HG03139 (cell line): ENCODE measurements around the gene CADM1.

Source experiments
- ATAC-seq: cut with Tn5 transposase; IDR thresholded peaks from one replicate; pipeline ENCODE4 v1.9.1; 2021; ENCODE audit not compliant: unreplicated experiment

Gene CADM1

DNA sequence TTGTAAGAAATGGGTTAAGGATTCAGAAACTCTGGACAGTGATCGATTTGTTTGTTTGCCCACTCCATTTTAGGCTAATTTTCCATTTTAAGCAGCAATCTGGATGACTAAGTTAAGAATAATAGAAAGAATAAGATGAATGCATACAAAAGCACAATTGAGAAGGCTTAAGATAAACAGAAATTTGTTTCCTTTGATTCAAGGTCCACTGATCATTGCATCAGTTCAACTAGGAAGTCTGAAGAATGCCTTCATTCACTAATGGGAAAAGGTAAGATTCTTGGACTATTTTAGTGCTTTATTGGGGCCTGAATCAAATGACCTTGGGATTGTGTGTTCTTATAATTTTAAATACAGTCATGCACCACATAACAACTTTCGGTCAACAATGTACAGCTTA is 140.8 kb downstream of the CADM1 start:
- no peak for ATAC-seq

DNA sequence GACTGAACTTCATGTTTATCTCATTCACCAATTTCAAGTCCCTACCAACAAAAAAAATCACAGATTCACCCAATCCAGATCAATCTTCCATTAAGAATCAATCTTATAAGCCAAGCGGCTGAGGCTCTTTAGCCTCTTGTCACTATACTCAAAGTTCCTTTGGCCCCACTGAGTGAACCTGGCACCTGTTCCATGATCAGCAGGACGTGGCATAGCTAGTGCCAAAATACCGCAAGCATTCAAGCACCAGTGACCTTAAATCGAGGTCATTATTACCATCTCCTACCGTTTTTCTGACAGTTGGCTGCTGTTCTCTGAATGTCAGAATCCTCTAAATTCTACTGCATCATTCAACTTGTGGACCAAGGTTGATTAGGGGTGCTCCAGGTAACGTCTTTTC is 141.2 kb downstream of the CADM1 start:
- ATAC-seq: no peak

DNA sequence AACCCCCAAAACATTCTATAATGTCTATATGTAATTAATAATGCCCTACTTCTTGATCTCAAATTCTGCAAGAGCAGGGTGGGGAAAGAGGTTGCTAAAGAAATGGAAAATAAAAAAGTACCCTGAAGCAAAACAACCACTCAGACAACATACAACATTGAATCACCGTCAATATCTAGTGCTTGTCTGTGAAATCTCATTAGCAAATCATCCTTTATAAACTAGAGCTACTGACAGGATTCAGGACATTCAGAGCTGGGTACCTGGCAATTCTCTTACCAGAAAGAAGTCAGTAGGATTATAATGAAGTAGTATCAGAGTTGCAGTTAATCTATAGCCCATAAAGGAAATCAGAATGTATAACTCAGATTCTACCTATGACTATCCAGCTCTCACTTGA is 143.2 kb downstream of the CADM1 start:
- no peak for ATAC-seq

DNA sequence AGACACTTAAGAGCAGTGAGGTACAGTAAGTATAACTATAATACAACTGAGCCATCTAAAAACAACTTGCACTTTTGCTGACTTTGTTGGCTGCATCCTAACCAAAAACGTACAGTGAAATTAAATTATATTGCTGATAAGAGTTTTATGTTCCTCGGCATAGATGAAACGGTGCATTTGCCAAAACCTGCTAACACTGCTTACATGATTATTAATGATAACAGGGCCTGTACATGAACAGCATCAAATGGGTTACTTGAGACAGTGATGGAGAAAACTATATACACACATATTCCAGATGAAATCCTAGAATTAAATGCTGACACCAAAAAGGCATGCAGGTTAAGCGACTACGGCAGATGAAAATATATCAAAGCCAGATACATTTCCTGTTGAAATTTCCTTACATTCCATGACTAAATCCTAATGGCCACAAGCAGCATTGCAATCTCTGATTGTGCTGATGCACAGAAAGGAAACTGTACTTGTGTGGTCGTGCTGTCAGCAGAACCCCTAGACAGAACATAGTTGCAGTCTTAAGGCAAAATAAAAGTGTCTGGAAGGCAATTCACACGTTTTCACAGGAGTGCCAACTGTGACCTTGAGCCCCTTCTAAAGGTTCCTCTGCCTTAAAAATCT is 143.9 kb downstream of the CADM1 start:
- no peak for ATAC-seq

DNA sequence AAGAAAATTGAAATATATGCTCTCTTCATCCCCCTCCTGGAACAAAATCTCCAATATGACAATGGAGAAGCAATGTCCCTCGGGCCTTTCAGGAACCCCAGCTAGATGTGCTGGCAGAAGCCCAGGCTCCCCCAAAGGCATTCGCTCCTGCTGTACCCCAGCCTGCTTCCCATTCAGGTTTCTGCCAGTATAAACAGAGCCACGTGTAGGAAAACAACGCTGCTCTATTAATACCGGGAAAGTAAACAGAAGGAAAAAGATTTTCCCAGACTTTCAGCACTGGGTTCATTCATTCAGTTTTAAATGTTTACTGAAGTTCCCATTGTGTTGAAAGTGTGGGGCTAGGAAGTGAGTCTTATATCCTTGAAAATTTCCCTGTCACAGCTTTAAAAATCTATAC is 147.1 kb downstream of the CADM1 start:
- no peak for ATAC-seq

DNA sequence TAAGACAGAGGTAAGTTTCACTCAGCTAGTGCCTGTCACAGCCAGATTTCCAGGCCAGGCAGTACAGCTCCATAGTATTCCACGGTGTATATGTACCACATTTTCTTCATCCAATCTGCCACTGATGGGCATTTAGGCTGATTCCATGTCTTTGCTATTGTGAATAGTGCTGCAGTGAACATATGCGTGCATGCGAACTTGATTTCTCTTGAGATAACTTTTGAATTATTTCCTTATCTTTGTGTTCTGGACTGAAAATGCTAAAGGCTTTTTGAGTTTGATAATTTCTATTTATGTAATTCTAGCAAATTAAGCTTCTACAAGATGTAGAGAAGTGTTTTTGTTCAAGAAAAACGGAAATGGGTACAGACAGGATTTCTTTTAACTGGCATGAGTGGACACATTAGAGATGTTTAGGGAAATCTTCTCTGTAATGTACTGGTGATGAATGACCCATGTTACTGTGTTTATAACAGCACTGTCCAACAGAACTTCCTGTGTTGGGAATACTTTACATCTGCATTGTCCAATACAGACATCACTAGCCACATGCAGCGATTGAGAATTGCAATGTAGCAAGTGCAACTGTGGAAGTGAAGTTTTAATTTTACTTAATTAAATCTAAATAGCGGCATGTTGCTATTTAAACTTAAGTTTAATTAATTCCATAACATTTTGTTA is 151.3 kb downstream of the CADM1 start:
- ATAC-seq: no peak

DNA sequence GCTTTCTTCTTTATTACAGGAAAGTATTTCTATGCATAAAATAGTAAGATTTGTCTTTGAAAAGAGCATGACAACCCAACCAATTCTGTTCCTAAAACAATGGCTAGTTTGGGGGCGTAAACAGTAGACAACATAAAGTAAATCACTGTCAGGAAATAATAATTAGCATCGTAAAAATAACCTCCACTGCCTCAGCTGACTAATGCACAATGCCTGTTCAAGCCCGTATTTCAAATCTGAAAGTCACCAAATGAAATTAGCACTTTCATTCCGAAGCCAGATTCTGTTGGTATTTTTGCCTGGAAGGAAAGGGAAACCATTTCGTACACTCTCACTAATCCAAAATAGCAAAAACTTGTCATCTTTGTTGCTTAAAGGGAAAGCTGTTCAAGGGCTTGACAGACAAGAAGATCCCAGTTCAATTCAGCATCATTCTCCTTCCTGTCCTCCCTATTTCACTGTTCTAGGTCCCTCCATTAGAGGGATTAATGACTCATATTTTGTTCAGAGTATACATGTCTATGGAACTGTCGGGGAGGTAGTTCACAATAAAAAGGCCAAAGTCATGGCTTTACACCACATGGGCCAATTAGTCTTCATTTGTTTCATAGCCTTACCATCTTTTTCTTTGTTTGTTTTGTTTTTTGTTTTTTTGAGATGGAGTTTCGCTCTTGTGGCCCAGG is 154.7 kb downstream of the CADM1 start:
- no peak for ATAC-seq

DNA sequence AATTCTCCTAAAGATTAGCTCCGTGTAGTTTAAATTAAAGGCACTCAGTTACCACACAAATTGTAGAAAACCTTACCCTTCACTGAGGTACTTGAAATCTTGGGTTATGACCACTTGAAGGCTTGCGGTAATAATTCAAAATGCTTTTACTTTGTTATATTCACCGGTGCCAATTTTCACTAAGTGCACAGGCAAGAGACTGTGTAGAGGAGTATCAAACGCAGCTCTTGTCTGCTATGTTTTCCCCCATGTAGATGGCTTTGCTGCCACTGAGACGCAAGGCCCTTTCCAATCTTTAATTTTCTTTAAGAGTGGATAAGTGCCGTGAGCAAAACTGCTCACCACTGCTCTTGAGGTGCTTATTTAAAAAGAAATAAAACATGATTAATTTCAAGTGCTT is 155.8 kb downstream of the CADM1 start:
- no peak for ATAC-seq

DNA sequence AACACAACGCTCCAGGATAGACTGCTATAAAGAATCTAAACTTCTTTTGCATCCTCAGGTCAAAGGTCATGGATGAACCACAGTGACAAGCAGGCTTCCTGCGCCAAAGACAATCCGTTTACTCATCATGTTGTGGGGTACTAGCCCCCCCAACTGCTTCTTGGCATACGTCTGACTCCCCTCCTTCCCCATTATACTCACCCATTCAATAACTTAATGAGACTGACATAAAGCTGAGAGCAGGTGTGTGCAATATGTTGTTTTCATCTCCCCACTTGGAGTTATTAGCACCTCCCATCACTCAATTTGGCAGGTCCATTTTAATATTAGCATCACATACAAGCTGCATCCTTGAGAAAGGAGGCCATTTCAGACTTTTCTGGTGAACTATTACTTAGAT is 157.1 kb downstream of the CADM1 start:
- no peak for ATAC-seq

DNA sequence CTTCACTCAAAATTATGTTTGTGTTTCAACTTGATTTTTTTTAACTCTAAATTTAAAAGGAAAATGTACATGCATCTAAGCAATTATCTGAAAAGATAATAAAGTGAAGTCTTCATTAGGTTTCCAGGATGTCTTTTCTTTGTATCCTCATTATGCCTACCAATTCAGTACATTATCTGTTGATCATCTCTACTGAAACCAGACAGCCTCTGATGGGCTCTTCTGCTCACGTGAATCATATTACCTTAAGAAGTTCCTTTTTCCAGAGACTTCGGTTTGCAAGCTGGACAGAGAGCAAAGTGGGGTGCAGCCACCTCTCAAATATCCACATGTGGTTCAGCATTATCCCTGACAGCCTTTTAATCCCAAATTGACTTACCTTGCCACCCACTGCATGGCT is 158.4 kb downstream of the CADM1 start:
- no peak for ATAC-seq

DNA sequence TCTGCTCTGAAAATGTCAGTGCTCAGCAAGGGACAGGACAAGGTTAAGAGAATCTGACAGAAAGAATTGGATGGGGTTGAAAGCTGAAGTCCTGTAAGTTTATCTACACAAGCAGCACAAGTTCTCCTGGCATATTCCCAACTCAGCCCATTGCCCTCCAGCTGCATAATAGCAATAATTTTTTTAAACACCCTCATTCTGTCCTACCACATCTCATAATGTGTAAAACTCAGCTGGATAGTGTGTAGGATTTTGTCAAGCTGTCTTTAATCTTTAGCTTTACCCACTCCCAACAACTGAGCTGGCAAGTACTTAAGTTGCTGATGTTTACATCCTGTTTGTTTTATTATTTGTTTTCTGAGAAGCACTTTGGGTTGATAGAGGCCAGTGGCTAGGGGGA is 158.9 kb downstream of the CADM1 start:
- no peak for ATAC-seq

DNA sequence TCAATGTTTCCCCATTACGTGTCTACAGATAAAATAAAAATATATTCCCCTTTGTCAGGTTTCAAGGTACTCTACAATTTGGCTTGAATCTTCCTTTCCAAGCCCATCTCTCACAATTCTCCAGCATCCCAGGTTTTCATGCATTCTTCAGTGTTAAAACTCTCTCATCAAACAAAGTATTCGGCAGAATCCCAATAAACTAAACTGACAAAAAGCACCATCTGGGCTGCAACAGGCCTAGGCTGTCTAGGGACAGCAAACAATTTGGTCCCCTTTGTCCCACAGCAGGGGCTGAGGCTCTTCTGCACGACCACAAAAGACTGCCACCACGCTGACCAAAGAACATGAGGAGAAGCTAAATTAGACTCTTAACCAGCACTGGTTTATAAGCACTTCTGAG is 159.4 kb downstream of the CADM1 start:
- no peak for ATAC-seq

DNA sequence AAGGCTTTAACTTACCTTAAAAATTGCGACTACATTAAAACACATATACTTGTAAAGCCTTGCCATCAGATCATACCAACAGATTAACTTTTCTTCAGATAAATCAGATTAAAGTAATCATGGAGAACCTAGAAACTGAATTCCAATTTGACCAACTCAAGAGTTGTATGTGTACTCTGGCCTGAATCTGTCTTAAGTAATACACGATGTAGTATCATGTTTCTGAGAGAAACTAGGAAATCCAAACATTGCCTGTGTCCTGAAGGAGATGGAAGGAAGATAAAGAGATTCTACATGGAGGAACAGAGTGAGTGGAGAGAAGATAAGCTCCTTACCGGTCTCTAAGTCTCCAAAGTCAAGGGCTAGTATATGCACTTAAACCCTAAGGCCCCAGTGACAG is 162.1 kb downstream of the CADM1 start:
- no peak for ATAC-seq

DNA sequence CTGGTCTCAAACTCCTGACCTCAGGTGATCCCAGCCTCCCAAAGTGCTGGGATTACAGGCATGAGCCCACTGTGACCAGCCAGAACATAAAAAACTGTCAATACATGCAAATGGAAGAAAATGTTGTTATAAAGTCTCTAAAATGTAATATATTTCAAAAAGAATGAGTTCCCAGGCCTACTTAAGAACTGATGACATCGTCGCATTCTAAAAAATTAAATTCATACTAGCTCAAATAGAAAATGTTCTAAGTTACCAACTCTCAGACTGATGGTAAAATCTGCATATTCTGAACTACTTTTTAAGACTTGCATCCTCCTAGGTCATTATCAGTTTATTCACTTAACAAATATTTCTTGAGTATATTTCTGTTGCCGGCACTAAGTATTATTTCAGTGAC is 163.3 kb downstream of the CADM1 start:
- no peak for ATAC-seq

DNA sequence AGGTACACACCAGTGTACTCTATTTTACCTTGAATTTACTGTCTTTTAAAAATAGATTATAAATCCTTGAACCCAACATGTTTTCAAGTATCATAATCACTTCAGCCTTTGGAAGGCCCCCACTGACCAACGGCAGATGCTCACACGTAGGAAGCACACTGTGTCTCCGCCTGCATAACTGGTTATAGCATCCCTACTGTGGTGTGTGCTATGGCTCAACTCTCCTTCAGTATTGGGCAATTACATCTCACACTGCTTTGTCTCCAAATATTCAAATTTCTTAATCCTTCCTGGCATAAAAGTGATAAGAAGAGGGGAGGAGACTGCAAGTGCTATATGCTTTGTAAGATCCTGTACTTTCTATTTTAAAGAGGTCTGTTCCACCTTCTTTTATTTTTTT is 165.7 kb downstream of the CADM1 start:
- ATAC-seq: no peak

DNA sequence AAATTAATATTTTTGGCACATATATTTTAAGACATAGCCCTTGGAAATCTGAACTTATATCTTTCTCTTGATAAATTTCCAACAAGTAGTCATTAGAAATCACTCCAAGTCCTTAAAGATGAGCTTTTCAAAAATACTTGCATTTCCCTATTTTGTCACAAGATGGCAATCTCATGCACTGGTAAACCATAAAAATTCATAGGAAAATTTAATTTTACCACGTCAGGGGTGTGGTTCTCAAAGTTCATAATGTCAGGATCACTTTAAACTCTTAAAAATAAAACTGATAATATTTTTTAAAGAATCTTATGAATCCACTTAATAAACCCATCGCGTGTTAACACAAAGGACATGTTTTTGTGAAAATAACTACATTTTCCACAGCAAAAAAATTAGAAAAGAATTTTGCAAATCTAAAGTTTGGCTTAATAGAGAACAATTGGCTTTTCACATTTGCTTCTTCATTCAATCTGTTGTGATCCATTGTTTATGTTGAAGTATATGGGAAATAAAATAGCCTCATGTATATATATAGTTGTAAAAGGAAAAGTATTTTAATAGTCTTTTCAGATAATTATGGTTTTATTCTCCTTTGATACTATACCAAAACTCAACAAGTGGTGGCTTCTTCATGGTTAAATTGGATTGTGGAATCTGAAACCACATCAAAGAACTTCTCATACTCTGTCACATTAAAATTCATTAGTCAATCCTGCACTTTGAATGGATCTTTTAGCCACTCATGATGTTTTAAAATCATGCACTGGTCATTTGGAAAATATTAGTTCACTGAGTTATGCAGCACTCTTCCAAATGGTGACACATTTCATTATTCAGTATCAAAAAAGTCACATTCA is 169.1 kb downstream of the CADM1 start:
- ATAC-seq: no peak

DNA sequence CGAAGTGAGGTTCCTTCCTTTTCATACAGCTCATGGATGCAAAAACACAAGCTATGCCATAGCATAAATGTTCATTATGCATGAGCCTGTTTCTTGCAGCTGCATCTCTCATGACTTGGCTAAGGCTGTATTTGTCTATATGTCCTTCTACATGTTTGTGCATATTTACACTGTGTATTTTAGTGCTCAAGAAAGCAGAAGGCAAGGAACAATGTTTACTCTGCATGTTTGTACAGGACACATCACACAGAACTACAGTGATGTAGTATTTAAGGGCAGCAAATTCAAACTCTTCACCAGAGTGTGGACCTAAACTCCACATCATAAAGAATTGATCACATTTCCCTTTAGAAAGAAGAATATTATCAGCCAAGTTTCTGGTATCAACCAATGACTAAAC is 170.3 kb downstream of the CADM1 start:
- no peak for ATAC-seq

DNA sequence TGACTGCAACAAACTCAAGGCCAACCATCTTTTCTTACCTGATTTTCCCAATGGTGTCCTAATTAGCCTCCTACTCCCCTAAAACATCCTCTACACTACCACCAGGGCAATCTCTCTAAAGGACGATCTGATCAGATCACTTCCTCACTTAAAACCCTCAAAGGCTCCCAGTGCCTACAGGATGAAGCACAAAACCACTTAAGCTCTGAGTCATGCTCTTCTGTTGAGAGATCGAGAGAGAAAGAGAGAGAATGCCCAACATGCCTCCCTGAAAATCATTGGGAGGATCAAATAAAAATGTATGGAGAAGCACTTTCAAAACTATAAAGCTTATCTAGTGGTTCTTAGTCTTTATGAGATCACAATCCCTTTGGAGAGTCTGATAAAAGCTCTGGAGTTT is 171.1 kb downstream of the CADM1 start:
- ATAC-seq: no peak

DNA sequence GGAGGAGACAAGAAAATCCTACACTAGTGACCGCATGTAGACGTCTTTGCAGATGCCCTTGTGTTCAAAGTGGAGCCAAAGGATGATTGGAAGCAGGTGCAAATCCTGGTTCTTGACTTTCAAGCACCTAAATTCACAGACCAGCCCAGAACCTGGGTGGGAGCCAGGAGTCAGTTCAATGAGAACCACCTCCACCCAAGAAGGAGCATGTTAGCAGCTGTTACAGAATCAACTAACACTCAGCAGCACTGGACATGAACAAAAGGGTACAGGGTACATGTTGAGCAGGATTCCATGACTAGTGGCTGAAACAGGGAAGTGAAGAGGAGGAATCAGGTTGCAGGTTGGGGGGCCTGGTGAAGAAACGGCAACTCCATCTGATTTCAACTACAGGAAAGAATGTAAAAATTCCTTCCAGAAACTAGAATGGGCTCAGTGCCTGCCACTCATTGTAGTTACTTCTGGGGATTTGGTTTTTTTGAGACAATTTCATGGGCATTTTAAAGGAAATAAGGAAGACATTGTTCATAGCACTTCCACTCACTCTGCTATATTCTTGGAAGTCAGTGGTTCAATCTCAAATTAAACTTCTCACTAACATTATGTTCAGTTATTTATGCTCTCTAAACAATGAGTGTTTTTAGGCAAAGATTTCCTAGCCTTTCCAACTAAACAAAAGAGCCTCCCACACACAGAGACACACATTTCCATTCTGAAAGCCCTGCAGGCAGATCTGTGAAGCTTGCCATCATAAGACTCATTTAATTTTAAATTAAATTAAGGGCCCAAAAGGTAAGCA is 173.3 kb downstream of the CADM1 start:
- no peak for ATAC-seq

DNA sequence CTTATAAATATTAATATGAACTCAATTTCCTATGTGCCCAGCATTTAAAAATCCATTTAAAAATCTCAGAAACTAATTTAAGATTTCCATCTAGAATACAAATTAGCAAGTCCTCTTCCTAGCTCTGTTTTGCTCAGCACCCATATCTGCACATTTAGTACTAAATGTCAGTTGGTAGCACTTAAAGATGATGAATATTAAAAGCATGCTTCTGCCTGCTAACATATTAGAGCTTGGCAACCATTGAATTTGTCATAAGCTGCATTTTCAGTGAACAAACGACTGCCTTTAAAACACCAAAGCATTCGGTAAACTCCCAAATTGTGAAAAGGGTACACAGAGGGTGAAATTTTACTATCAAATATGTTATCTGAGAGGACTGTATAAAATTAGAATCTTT is 177.7 kb downstream of the CADM1 start:
- no peak for ATAC-seq

DNA sequence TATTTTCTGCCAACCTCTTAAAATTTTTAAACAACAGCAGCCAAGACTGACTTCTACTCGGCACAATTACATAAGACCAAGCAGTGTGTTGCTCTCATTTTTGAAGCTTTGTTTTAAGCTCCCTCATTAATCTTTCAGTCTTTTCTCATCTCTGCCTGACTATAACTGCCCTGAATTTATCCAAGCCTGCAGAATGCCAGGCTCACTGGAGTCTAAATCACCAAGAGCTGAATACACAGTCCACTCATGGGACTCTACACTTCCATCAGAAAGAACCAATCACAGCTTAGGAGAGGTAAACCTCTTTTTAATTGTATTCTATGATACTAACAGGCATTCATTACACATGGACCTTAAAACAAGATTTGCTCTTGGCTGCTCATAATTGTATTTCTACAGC is 178.7 kb downstream of the CADM1 start:
- ATAC-seq: no peak
